Gastroesophageal sphincter (tissue), 4 donors: ENCODE results near the gene SYCP3. TPM values are rescaled to one million over a fixed set of nuclear protein-coding genes. Genes with fewer than 3 reads are reported as not detected.

ENCODE experiments used
- ATAC-seq: fragments of 150-250 bp; one replicate; pipeline ENCODE4 v1.9.1; 2016; ENCODE audit warnings: mild to moderate bottlenecking, moderate library complexity
- H3K27ac ChIP-seq, 4 donors: fragments of 200-600 bp; sonication (generic) in 3 of 4; 1 replicate in 3 of 4; 2 replicates in 1 of 4; pipeline ENCODE4 v1.5.1; 2016 to 2019
- H3K27me3 ChIP-seq: fragments of 200-600 bp; sonication (generic); one replicate; pipeline ENCODE4 v1.5.1; 2019
- H3K36me3 ChIP-seq, 2 donors: fragments of 200-600 bp; sonication (generic); one replicate each; pipeline ENCODE4 v1.5.1; 2019; ENCODE audit warnings: control low read depth in 1 of 2
- H3K4me1 ChIP-seq, 3 donors: fragments of 200-600 bp; sonication (generic); 1 replicate in 2 of 3; 2 replicates in 1 of 3; pipeline ENCODE4 v1.5.1; 2016 to 2019; ENCODE audit warnings: control low read depth in 2 of 3
- H3K4me3 ChIP-seq, 2 donors: fragments of 200-600 bp; sonication (generic); one replicate each; pipeline ENCODE4 v1.5.1; 2019; ENCODE audit warnings: mild to moderate bottlenecking in 1 of 2, moderate library complexity in 1 of 2
- H3K9me3 ChIP-seq, 3 donors: fragments of 200-600 bp; sonication (generic); one replicate each; pipeline ENCODE4 v1.5.1; 2017 to 2019; ENCODE audit warnings: control low read depth in 2 of 3
- EP300 ChIP-seq: sonication (generic); formaldehyde crosslinking; IDR thresholded peaks from one replicate; pipeline ENCODE4 v1.6.1; 2017; ENCODE audit warnings: antibody characterized with exemption, mild to moderate bottlenecking
- POLR2A ChIP-seq, 2 donors: fragments of 450-650 bp; IDR thresholded peaks; one replicate each; pipeline ENCODE4 v1.6.1; 2017; ENCODE audit warnings: antibody characterized with exemption in 2 of 2, mild to moderate bottlenecking in 2 of 2, moderate library complexity in 1 of 2
- POLR2AphosphoS5 ChIP-seq: sonication (generic); formaldehyde crosslinking; IDR thresholded peaks from one replicate; pipeline ENCODE4 v1.6.1; 2017; ENCODE audit warnings: antibody characterized with exemption
- WGBS, 2 donors: methylation state at CpG; one replicate each; pipeline ENCODE4 v1.1.5; 2018; ENCODE audit warnings: low coverage in 1 of 2; 5-methylcytosine and 5-hydroxymethylcytosine counted together
- total RNA-seq, 4 donors: library from RNA; depleted of rRNA; stranded (reverse); fragments of >200 nt; gene quantifications; one replicate each; pipeline ENCODE4 v1.1.0, GENCODE V29; 2016
- TF ChIP-seq, protein P1 (sequence below), 4 experiments: fragments of 200-600 bp in 2 of 4; fragments of 450-650 bp in 2 of 4; sonication (generic) in 1 of 4; IDR thresholded peaks; one replicate each; pipeline ENCODE4 v1.5.1; 2017 to 2019; ENCODE audit warnings: antibody characterized with exemption in 4 of 4, mild to moderate bottlenecking in 2 of 4, moderate library complexity in 2 of 4

Gene SYCP3
- total RNA-seq, 4 donors from 2014 or later, result 0.13 TPM; not detected in 3

DNA sequence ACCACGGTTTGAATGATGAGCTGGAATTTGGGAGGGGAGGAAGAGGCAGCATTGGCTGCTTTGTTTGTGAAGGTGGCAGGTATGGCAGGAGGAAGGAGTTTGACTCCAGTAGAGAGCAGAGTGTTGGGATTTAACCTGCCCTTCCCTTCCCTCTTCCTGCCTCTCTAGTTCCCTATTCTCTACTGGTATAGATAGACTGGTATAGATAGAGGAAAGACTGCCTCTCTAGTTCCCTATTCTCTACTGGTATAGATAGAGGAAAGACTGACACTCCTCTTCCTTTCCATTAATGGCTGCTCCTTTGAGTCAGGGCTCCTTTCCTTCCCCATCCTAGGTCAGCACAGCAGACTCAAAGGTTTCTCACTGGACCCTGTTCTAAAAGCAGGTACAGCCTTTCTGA is 8.4 kb upstream of the SYCP3 start:
- H3K9me3 ChIP-seq, result no peaks in the 10 kb centered on the region
- ATAC-seq, result no peak
- WGBS, 2 donors, result 67% methylated on average over 1 of the region's 1 CpG; no CpG with 5 or more reads in 1 of the 2 donors

DNA sequence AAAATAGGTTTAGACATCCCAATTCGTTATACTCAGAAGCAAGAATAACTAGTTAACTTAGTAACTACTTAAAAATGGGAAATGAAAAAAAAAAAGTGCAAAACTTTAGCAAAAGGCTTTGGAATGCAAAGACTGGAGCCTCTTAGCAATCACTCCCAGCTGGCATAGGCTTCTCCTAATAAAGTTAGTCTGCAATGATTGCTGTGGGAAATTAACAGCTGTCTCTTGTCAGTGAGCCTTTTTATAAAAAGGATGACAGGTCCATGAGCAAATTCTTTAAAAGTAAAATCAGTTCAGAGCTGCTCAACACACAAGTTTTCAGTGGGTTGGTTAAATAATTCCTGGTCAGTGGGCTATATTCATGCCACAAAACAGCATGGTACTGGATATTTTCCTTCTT is 7.4 kb upstream of the SYCP3 start:
- H3K9me3 ChIP-seq, result no peaks in the 10 kb centered on the region
- H3K4me3 ChIP-seq, result no peak overlapping the region
- H3K27me3 ChIP-seq, result no peaks in the 10 kb centered on the region
- H3K27ac ChIP-seq, result no peak overlapping the region
- TF ChIP-seq POLR2A (IDR thresholded peaks at IDR 0.05), result no peak
- TF ChIP-seq EP300, result no peak
- TF ChIP-seq POLR2AphosphoS5, result no peak
- TF ChIP-seq, protein P1, sequence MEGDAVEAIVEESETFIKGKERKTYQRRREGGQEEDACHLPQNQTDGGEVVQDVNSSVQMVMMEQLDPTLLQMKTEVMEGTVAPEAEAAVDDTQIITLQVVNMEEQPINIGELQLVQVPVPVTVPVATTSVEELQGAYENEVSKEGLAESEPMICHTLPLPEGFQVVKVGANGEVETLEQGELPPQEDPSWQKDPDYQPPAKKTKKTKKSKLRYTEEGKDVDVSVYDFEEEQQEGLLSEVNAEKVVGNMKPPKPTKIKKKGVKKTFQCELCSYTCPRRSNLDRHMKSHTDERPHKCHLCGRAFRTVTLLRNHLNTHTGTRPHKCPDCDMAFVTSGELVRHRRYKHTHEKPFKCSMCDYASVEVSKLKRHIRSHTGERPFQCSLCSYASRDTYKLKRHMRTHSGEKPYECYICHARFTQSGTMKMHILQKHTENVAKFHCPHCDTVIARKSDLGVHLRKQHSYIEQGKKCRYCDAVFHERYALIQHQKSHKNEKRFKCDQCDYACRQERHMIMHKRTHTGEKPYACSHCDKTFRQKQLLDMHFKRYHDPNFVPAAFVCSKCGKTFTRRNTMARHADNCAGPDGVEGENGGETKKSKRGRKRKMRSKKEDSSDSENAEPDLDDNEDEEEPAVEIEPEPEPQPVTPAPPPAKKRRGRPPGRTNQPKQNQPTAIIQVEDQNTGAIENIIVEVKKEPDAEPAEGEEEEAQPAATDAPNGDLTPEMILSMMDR (IDR thresholded peaks at IDR 0.05), result no peak
- no peak for ATAC-seq
- WGBS, 2 donors, result 61 to 68% methylated on average over 1 of the region's 1 CpG
- H3K36me3 ChIP-seq, result peaks cover 4 to 92% of the 10 kb centered on the region in 2 donors
- H3K4me1 ChIP-seq, result no peaks in the 10 kb centered on the region

More for the DNA sequence above, 8.4 kb upstream of the SYCP3 start:
- H3K27ac ChIP-seq, result no peak overlapping the region
- no peaks in the 10 kb centered on the region for H3K4me1 ChIP-seq
- H3K27me3 ChIP-seq, result no peaks in the 10 kb centered on the region
- no peak for TF ChIP-seq POLR2AphosphoS5
- no peak for TF ChIP-seq POLR2A (IDR thresholded peaks at IDR 0.05)
- TF ChIP-seq, protein P1 (IDR thresholded peaks at IDR 0.05), result no peak
- no peak for TF ChIP-seq EP300
- H3K4me3 ChIP-seq, result no peak overlapping the region
- peaks cover 4 to 93% of the 10 kb centered on the region in 2 donors for H3K36me3 ChIP-seq

DNA sequence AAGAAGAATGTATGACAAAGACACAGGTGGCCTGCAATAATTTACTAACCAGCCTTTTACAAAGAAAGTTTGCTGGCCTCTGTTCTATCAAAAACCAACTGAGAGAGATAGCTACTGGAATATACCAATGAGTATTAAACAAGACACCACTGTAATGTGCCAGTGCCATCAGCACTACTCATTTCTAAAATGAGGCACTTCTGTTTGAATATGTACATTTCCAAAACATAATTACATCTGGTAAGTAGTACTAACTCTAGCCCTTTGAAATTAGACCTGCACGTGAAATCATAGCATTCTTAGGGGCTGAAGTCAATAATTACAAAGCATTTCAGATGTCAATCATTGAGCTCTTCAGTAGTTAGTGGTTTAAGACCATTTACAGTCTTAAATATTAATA is 6.9 kb upstream of the SYCP3 start:
- Histone ChIP-seq H3K36me3 (peaks cover 4 to 88% of the 10 kb centered on the region in 2 donors), H3K27me3 (no peaks in the 10 kb centered on the region), H3K4me1 (no peaks in the 10 kb centered on the region), H3K27ac (no peak overlapping the region), H3K9me3 (no peaks in the 10 kb centered on the region), H3K4me3 (no peak overlapping the region)
- no peak for ATAC-seq
- 82% methylated on average over 1 of the region's 1 CpG for WGBS, 2 donors
- TF ChIP-seq POLR2AphosphoS5, result no peak
- TF ChIP-seq EP300, result no peak
- TF ChIP-seq POLR2A (IDR thresholded peaks at IDR 0.05), result no peak
- TF ChIP-seq, protein P1 (IDR thresholded peaks at IDR 0.05), result no peak

DNA sequence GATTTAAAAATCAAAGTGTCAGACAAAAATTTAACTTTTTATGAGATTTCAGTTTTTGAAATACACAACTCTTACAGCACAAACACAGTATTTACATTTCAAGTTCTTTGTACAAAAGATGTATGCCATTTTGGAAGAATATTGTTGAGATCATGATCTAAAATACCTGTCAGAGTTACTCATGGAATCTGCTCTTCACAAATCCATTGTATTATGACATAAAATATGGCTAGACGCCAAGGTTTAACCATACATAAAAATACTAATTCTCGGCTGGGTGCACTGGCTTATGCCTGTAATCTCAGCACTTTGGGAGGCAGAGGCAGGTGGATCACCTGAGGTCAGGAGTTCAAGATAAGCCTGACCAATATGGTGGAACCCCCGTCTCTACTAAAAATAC is 6.2 kb upstream of the SYCP3 start:
- TF ChIP-seq POLR2AphosphoS5 (no peak), EP300 (no peak), POLR2A (IDR thresholded peaks at IDR 0.05) (no peak)
- TF ChIP-seq, protein P1 (IDR thresholded peaks at IDR 0.05), result no peak
- no peaks in the 10 kb centered on the region for H3K4me1 ChIP-seq
- 80 to 85% methylated on average over 3 of the region's 3 CpGs for WGBS, 2 donors
- no peaks in the 10 kb centered on the region for H3K9me3 ChIP-seq
- no peak overlapping the region for H3K27ac ChIP-seq
- no peak for ATAC-seq
- H3K36me3 ChIP-seq, result peaks cover 4 to 81% of the 10 kb centered on the region in 2 donors
- H3K27me3 ChIP-seq, result no peaks in the 10 kb centered on the region
- no peak overlapping the region for H3K4me3 ChIP-seq

DNA sequence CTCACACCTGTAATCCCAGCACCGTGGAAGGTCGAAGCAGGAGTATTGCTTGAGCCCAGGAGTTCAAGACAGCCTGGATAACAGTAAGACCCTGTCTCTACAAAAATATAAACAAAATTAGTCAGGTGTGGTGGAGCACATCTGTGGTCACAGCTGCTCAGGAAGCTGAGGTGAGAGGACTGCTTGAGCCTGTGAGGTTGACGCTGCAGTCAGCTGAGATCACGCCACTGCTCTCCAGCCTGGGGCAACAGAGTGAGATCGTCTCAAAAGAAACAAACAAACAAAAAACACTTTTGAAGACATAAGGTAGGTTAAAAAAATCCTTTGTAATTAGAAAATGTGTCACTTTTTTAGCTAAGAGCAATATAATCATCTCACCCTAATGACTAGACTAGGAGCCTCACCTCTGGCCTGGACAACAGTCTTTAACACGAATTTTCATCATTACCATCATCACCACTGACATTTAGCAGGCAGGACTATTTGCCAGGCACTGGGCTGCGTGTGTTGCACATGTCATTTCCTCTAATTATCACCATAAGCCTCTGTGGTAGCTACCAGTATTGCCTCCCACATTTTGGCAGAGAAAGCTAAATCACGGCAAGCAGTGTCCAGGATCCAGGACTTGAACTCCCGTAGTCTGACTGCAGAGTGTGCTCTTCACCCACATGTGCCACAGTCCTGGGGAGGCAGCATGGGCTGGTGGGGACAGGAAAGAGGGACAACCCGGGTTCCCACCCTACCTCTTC is 4.6 kb upstream of the SYCP3 start:
- WGBS, 2 donors, result 73 to 74% methylated on average over 5 to 10 of the region's 10 CpGs
- Histone ChIP-seq H3K27ac (peak overlapping the region in 1 of 4 donors; percentile 5), H3K27me3 (no peaks in the 10 kb centered on the region), H3K9me3 (no peaks in the 10 kb centered on the region), H3K4me3 (no peak overlapping the region), H3K36me3 (peaks cover 4 to 77% of the 10 kb centered on the region in 2 donors), H3K4me1 (no peaks in the 10 kb centered on the region)
- ATAC-seq, result no peak
- TF ChIP-seq POLR2A (IDR thresholded peaks at IDR 0.05) (no peak), EP300 (no peak), POLR2AphosphoS5 (no peak)
- TF ChIP-seq, protein P1 (IDR thresholded peaks at IDR 0.05), result no peak
